Stimulated activated CD8-positive, alpha-beta memory T cell treated with anti-CD3 and anti-CD28 coated beads, Interleukin-15, amount 100 ng/mL, for 24 hours (primary cell): ENCODE results near the gene IFI6.

ENCODE experiments used
- DNase-seq: peaks from one replicate; pipeline ENCODE4 v3.0.0-alpha.2; 2020; ENCODE audit warnings: low read depth

The IFI6 gene

DNA sequence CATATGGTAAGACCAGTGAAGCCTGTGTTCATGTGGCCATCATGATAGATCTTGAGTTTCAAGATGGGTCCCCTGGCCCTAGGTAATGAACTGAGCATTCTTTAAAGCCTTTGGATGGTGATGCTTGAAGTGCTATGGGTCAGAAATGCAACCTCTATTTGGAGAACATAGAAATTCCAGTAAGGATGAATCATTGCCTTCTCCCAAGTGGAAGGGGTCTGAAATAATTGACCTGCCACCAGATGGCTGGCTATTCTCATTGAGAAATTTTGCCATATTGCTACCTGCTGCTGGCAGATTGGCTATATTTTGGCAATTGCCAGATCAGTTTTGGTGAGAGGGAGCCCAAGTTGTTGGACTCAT lies 739 bp upstream of the IFI6 start:
- no peak for DNase-seq

DNA sequence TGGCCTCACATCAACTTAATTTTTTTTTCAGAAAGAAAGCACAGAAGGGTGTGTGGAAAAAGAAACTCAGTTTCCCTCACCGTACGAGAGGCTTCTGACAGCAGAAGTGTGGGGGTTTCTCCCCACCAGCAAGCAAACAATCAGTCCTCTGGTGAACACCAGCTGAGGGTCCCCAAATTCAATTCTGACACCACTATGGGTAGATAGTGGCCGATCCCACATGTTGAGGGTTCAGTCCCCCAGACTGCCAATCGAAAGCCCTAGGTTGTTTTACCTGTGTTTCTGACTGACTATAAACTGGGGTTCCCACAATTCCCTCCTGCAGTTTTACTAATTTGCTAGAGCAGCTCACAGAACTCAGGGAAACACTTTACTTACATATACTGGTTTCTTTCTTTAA lies 2.1 kb downstream of the IFI6 start:
- DNase-seq: no peak

DNA sequence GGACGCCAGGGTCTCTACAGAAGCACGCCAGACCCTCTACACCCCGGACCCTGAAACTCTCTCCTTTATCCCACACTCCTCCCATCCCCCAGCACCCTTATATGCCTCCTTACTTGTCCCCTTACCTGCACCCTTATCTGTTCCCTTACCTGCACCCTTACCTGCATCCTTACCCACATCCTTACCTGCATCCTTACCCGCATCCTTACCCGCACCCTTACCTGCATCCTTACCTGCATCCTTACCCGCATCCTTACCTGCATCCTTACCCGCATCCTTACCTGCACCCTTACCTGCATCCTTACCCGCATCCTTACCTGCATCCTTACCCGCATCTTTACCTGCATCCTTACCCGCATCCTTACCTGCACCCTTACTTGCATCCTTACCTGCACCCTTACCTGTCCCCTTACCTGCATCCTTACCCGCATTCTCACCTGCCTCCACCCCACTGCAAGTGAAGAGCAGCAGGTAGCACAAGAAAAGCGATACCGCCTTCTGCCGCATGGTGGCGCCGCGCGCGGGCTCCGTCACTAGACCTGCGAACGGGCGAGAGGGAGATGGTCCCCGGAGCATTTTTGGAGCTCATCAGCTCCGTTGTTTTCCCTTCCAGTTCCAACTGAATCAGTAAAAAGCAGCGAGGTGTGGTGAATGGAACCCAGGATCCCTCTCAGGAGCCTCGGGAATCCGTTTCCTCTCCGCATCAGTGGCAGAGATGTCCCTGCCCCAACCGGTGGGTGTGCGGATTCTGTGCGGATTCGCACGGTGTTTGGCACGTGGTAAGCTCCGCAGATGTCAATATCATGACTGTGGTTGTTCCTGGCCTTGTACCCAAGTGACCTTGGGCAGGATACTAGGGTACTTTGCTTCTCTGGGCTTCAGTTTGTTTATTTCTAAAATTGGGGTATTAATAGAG lies 2.9 kb downstream of the IFI6 start:
- peak; percentile 85 for DNase-seq

DNA sequence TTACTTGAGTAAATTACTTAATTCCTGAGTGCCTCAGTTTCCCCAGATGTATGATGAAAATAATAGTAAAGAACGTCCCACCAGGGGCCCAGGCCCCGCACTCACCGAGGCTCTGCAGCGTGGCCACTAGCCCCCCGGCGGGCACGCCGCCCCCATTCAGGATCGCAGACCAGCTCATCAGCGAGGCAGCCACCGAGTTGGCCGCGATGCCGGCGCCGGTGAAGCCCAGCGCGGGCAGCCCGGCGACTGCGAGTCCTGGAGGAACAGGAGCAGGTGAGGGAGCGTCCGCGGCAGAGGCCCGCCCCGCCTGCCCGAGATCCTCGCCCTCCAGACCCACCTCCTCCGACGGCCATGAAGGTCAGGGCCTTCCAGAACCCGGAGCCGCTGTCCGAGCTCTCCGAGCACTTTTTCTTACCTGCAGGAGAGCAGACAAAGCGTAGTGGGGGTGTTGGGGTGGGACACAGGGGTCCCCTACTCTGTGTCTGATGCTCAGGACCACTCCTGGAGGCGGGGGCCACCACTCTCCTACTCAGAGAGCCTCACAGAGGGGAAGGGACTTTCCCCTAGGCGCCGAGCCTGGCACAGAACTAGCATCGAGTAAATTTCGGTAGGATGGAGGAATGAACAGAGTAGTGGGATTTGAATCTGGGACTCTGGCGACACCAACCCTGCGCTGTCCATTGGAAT lies 3.7 kb downstream of the IFI6 start:
- DNase-seq: no peak

DNA sequence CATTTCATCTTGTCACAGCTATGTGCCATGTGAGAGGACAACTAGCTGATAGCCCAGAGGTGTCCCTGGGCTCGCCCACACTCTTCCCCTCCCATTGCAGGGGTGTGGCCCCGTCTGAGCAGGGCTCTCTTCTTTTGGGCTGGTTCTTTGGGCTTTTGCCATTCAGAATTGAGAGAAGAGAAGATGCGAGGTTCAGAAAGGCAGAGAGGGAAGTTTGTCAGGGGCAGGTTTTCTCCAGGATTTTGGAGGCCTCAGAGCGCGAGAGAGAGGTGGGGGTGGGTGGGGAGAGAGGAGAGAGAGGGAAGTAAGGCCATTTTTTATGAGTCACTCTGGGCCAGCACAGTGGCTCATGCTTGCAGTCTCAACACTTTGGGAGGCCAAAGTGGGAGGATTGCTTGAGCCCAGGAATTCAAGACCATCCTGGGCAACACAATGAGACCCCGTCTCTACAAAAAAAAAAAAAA lies 5.2 kb downstream of the IFI6 start:
- DNase-seq: no peak

DNA sequence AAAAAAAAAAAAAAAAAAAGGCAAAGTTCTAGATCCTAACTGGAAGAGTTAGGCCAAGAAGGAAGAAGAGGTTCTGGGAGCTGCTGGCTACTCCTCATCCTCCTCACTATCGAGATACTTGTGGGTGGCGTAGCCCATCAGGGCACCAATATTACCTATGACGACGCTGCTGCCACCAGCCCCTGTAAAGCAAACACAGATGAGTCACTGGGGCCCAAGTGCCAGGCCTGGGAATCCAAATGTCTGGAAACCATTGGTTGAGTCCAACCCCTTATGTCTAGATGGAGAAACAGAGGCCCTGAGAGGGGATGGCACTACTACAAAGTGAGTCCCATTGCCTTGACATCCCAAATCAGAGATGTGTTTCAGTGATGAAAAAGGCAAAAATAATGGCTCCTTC lies 5.7 kb downstream of the IFI6 start:
- DNase-seq: no peak

DNA sequence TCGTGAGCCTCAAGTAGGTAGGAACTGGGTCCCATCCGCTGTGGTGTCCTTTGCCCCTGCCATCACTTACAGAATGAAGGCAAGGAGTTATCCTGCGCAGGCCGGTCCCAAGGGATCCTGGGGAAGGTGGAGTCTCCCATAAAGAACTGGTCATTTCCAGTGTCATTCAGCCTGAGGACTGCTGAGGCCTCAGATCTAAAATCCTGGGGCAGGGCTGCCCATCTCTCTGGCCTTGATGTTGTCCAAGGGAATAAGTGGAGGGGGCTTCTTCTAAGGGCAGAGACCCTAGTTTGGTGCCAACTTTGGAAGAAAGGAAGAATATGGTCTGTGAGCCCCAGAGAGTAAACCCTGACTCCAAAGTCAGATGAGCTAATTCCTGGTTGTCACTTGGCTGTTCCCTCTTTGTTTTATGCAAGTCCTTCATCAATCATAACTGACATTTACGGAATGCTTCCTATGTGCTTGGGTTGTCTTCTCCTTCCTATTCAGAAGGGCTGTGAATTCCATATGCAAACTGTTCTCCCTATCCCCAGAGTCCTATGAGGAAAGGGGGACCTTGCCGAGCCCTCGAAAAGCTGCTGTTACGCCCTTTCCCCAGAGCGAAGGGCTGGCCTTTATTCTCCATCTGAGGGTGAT lies 6.9 kb downstream of the IFI6 start:
- DNase-seq: no peak

DNA sequence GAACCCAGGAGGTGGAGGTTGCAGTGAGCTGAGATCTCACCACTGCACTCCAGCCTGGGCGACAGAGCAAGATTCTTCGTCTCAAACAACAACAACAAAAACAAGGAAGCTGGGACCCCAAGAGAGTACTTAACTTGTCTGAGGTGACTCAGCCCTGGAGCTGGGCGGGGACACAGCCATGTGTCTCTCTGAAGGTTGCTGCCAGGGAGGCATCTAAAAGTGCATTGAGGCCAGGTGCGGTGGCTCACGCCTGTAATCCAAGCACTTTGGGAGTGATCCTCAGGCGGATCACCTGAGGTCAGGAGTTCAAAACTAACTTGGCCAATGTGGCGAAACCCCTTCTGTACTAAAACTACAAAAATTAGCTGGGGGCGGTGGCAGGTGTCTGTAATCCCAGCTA lies 7.7 kb downstream of the IFI6 start:
- DNase-seq: no peak

DNA sequence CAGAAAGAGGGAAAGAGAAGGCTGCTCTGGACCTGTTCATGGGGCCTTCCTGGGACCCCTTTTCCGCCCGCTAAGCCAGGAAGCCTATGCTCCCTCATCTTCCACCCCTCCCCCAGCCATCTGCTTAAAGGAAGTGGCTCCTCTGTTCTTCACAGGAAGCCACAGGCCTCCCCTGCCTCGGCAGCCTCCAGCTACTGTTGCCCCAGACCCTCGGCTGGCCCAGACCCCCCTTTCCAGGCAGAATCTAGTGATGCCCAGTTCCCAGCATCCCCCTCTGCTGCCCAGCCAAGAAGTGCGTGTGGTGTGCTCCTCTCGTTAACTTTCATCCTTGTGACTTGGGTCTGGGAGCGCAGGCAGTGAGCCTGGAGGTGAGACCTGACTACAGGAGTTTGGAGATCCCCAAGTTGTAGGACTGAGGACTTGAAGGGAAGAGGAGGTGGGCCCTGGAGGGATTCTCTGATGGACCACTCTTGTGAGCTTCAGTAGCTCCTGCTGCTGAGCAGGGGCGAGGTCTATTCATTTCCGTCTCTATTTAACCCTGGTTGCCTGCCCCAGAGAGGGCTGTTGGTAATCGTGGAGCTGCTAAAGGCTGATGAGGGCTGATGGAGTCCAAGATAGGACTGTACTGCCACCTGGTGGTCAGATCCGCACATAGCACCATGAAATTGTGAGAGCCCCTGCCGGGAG lies 9.1 kb downstream of the IFI6 start:
- peak; percentile 90 for DNase-seq

DNA sequence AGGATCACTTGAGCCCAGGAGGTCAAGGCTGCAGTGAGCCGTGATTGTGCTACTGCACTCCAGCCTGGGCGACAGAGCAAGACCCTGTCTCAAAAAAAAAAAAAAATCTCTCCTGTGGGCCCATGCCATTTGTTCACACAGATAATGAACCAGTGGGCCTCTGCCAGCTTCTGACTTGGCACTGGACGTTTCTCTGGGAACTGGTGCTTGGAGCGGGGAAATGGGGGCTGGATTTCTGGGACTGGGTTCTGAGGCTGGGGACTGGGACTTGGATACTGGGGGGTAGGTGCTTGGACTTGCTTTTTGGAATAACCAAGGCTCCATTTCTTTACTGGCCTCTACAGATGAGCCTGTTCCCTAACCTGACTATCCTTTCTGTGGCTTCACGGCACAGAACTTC lies 9.7 kb downstream of the IFI6 start:
- DNase-seq: no peak

DNA sequence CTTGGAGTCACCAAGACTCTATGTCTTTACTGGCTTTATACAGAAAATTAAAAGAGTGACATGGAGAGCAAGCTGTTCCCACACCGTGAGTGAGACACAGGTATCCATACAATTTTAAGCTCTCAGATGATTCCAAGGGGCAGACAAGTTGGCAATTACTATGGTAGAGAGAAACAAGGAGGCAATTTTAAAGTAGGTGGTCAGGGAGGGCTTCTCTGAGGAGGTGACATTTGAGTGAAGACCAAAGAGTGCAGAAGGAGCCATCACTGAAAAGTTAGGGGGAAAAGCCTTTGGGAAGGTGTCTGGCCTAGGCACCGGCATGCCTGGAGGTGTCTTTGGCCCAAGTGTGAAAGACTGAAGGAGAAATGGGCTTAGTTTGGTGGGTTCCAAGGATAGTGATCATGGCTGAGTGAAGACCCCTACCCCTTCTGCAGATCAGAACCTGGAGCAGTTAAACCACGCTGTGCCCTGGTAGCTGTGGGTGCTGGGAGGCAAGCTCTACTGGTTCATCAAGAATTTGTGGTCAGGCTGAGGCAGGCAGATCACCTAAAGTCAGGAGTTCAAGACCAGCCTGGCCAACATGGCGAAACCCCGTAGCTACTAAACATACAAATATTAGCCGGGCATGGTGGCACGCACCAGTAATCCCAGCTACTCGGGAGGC lies 10.4 kb downstream of the IFI6 start:
- no peak for DNase-seq

DNA sequence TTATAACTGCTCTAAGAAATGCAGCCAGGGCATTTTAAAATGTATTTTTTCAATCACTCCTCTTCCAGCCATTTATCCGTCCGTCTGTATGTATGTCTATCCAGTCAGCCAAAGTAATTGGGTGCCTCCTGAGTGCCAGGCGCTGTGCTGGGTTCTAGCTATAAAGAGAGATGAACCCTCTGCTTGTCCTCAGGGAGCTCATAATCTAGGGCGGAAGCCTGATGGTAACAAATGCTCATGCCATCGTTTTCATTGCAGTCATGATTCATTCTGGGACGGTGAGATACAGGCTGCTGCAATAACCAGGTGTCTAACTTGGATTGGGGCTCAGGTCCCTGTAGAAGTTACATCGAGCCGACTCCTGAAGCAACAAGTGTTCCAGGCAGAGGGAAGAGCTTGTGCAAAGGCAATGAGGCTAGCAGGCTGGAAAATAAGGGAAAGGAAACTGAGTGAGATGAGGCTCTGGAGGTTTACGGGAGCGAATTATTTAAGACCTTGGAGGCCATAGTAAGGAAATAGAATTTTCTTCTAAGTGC lies 11.6 kb downstream of the IFI6 start:
- no peak for DNase-seq

DNA sequence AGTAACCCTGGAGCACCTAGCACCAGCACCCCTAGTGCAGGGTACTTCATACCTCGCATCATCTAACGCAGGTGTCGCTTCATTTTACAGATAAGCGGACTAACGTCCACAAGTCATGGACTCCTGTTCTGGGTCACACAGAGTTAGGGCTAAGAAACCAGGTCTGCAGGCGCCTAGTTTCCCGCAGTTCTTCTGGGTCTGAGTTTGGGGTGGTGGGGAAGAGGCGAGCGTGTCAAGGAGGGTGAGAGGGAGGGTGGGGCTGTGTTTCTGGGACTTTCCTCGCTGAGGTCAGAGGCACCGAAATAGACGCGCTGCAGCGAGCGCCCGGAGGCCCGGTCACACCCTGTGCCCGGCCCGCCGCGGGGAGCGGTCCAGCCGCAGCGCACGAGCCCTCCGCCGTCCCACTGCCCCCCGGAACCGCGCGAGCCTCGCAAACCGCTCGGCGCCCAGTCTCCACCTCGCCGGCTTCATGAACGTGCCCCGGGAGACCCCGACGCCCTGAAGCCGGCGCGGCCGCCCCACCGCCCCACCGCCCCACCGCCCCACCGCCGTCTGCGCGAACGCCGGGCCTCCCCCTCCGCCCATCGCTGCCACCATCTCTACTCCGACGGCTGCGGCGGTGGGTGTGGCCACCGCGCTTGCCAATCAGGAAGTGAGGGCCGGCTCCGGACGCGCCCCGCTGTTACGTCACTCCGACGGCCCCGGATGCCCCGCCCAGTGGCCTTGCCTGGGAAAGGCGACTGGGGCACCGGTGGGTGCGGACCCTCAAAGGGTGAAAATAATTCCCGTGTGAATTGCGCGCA lies 12.3 kb downstream of the IFI6 start:
- DNase-seq: peak; percentile 59

DNA sequence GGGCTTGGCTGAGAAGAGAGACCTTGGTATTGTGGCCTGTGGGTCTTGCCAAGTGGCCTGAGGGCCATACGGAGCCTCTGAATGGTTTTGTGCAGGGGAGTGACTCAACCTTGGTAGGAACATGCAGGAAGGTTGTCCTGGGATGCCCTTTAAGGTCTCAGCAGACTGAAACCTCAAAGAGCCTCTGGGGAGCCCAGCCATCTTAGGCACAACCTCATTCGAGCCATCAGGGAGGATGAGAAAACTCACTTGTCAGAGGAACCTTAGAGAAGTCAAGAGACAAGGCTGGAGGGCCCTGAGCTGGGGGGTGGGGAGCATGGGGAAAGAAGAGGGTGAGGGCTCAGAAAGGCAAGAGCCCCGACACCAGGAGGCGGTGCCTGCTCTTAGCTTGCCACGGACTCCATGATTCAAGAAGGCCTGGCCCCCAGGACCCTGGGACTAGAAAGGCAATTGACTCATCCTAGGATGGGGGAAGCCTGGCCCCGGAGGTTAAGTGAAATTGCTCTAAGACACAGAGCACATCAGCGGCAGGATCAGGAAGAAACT lies 13.0 kb downstream of the IFI6 start:
- no peak for DNase-seq

DNA sequence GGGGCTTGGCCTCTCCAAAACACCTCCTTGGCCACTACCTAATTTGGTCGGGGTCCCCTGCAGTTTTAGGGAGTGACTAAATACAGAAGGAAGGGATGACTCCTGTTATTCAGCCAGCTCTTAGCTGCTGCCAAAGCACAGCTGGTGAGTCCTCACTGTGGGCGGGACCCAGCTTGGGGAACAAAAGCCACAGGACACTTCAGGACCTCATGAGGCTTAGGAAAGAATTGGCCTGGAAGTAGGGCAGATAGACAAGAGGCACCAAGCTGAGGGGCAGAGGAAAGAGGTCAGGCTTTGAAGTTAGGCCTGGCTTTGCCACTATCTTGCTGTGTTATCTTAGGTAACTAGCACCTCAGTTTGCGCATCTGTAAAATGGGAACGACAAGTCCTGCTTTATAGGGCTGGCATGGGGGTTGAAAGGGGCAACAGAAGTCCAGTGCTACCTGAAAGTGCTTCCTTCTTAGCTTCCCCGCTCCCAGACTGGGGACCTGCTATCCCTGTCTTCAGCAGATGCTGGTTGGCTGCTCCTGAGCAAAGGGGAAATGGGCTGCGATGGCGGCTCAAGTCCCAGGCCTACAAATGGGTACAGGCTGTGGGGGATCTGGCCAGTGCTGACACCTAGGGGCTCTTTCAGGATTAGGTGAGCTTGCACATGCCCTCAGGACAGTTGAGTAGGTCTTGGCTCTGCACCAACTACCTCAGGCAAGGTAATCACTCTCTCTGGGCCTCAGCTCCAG lies 15.7 kb downstream of the IFI6 start:
- no peak for DNase-seq

DNA sequence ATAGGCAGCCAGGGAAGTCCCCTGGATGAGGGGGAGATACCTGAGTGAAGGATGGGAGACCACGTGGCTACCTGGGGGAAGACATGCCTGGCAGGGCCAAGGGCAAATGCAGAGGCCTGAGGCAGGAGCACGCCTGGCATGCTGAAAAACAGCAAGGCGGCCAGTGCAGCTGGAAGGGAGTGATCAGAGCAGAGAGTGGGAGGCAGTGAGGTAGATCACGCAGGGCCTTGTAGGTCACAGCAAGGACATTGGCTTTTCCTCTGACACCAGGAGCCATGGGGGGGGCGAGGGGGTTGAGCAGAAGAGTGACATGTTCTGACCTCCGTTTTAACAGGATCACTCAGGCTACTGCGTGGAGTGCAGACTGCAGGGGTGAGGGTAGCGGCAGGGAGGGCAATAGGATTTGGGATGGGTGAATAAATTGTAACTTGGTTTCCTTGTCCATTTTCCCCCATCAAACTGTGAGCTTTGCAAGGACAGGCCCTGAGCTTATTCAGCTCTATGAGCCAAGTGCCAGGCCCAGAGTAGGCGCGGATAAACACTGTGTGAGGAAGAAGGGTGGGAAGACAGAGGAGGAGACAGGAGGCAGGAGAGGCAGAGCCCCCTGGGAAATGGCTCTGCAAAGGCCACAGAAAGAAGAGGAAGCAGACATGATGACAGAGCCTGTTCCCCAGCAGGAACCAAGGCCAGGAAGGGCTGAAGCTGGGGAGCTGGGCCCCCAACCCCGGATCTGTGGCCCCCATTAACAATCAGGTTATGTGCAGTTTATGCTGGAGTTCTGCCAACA lies 16.6 kb downstream of the IFI6 start:
- no peak for DNase-seq

DNA sequence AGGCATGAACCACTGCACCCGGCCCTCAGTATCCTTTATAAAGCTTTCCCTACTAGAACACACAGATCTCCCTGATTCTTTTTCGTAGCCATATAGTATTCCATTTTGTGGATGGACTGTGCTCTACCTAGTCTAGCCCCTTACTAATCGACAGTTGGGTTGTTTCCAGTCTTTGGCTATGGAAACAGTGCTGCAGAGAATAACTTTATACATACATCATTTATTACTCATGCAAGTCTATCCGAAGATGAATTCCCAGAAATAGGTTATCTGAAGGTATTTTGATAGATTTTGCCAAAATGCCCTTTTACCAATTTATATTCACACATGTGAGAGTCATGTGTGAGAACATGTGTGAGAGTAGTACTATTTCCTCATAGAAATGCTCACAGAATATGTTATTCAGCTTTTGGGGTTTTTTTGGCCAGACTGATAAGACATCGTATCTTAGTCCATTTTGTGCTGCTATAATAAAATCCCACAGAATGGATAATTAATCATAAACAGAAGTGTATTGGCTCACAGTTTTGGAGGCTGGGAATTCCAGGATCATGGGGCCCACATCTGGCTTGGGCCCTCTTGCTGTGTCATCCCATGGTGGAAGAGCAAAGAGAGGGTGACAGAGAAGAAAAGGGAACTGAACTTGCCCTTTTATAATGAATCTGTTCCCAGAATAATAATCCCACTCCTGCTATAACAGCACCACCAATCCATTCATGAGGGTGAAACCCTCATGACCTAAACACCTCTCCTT lies 19.7 kb downstream of the IFI6 start:
- DNase-seq: no peak

DNA sequence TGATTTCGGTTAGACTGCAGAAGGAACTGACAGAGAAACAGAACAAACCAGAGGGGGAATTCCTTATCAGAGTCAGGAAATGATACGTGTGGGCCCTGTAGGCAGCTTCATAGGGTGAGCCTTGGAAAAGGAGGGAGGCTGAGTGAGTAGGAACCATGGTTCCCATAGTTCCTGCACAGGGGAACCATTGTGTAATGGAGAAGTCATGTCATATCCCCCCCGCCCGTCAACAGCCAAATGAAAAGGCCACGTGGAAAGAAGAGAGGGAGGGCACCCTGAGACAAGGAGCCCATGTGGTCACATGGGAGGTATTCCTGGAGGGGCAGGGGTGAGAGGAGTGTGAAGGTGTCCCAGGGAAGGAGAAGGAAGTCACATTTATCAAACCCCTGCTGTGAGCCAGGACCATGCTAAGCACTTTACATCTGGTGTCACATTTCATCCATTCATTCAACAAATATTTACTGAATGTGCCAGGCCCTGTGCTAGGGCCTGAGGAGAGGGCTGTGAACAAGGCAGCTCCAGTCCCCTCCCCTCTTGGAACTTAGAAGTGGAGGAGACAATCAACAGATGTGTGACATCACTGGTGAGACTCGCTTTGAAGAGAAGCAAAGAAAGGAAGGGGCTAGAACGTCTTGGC lies 21.3 kb downstream of the IFI6 start:
- DNase-seq: no peak
